ENCODE measurements around the gene SCLY. TPM values are rescaled to one million over a fixed set of nuclear protein-coding genes. Genes with fewer than 3 reads are reported as not detected.

SCLY gene
- total RNA-seq, 4 donors from 2014 or later: 13.6 to 23.3 (median 17.6) TPM

DNA sequence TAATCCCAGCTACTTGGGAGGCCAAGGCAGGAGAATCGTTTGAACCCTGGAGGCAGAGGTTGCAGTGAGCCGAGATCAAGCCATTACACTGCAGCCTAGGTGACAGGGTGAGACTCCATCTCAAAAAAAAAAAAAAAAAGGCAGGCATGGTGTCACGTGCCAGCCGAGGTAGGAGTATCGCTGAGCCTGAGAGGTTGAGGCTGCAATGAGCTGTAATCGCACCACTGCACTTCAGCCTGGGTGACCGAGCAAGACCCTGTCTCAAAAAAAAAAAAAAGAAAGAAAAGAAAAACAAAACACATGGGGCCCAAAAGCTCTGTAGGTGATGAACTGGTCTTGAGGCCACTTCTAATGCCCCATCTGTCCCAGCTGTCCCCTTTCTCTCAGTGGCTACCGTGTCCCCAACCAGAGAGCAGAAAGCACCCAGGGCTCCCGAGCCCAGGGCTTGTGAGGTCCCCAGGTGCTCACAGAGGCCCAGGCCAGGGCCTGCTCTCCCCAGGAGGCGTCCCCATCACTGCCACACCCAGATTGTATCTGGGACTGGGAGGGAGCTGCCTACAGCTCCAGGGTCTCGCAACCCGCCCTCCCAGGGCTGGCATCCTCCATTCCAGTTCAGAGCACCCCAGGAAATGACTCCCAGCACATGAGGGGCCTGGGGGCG lies 86.2 kb downstream of the SCLY start:
- H3K27ac ChIP-seq: no peak overlapping the region
- no peaks in the 10 kb centered on the region for H3K9me3 ChIP-seq
- TF ChIP-seq, protein P1, sequence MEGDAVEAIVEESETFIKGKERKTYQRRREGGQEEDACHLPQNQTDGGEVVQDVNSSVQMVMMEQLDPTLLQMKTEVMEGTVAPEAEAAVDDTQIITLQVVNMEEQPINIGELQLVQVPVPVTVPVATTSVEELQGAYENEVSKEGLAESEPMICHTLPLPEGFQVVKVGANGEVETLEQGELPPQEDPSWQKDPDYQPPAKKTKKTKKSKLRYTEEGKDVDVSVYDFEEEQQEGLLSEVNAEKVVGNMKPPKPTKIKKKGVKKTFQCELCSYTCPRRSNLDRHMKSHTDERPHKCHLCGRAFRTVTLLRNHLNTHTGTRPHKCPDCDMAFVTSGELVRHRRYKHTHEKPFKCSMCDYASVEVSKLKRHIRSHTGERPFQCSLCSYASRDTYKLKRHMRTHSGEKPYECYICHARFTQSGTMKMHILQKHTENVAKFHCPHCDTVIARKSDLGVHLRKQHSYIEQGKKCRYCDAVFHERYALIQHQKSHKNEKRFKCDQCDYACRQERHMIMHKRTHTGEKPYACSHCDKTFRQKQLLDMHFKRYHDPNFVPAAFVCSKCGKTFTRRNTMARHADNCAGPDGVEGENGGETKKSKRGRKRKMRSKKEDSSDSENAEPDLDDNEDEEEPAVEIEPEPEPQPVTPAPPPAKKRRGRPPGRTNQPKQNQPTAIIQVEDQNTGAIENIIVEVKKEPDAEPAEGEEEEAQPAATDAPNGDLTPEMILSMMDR (IDR thresholded peaks at IDR 0.05): no peak
- no peak for TF ChIP-seq EP300 (IDR thresholded peaks at IDR 0.05)
- no peak for TF ChIP-seq POLR2A (IDR thresholded peaks at IDR 0.05)
- no peaks in the 10 kb centered on the region for H3K4me1 ChIP-seq
- no peak overlapping the region for H3K4me3 ChIP-seq
- no peaks in the 10 kb centered on the region for H3K36me3 ChIP-seq
- DNase-seq (ENCODE audit: low spot score in 2 of 2): no peak
- WGBS, 2 donors: 81 to 84% methylated on average over 10 to 13 of the region's 13 CpGs
- no peaks in the 10 kb centered on the region for H3K27me3 ChIP-seq

DNA sequence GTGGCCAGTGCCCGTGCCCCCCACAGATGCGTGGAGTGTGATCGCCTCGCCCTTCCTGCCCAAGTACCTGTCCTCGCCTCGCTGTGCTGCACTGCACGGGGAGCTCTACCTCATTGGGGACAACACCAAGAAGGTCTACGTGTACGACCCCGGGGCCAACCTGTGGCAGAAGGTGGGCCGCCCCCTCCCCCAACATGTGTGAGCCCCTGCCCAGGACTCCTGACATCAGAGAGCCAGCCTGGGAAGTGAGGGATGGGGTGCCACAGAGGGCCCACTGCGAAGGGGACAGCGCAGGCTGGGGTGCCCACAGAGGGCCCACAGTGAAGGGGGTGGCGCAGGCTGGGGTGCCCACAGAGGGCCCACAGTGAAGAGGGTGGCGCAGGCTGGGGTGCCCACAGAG lies 88.2 kb downstream of the SCLY start:
- no peak for DNase-seq (ENCODE audit: low spot score in 2 of 2)
- Histone ChIP-seq H3K4me1 (no peaks in the 10 kb centered on the region), H3K4me3 (no peak overlapping the region), H3K27me3 (no peaks in the 10 kb centered on the region), H3K36me3 (no peaks in the 10 kb centered on the region), H3K27ac (no peak overlapping the region), H3K9me3 (no peaks in the 10 kb centered on the region)
- no peak for TF ChIP-seq EP300 (IDR thresholded peaks at IDR 0.05)
- no peak for TF ChIP-seq POLR2A (IDR thresholded peaks at IDR 0.05)
- TF ChIP-seq, protein P1 (IDR thresholded peaks at IDR 0.05): no peak
- 90 to 92% methylated on average over 9 to 13 of the region's 15 CpGs for WGBS, 2 donors

Small RNA genes within 50 kb of the gene (small RNA-seq; reads per million reads assigned to genes)
- not detected for gene RNU6-1333P

Other genes starting within 250 kb of the SCLY start
- gene RAMP1, start 201.4 kb upstream of the SCLY start, total RNA-seq: 100 to 1,000 TPM in 1 of 4 donors, 10 to 100 TPM in 3; 60.6 to 105 (median 76.2) TPM
- 10 to 100 TPM; 35.1 to 73.8 (median 41.2) TPM for gene UBE2F, start 94.0 kb upstream of the SCLY start, total RNA-seq
- gene ESPNL, start 39.3 kb downstream of the SCLY start, total RNA-seq: 1 to 10 TPM in 1 of 4 donors, under 1 TPM in 1, not detected in 2; 0.44 to 2.1 TPM
- gene KLHL30, start 77.7 kb downstream of the SCLY start, total RNA-seq: 1 to 10 TPM in 3 of 4 donors, under 1 TPM in 1; 0.63 to 2.1 (median 1.6) TPM
- not detected for gene ERFE, start 98.0 kb downstream of the SCLY start, total RNA-seq
- 10 to 100 TPM; 40.8 to 53.1 (median 47.9) TPM for gene ILKAP, start 142.7 kb downstream of the SCLY start, total RNA-seq
- gene HES6, start 179.0 kb downstream of the SCLY start, total RNA-seq: 10 to 100 TPM in 2 of 4 donors, 1 to 10 TPM in 2; 4.4 to 18.6 (median 12.4) TPM
- 10 to 100 TPM in 2 of 4 donors, 1 to 10 TPM in 2; 8.2 to 18.6 (median 9.8) TPM for gene PER2, start 227.6 kb downstream of the SCLY start, total RNA-seq